T-helper 22 cell (primary cell): ENCODE data around the gene CLCN3.
"Not testable (repeated sequence)": the region's sequence is repeated elsewhere in the genome, so short reads cannot be mapped to it uniquely, and the experiment has no call there.

Experiments
- DNase-seq: peaks from one replicate; pipeline ENCODE4 v3.0.0-alpha.2; 2020; ENCODE audit warnings: low read depth

The CLCN3 gene

GRCh38 chr4:169618286-169618685 is 2.1 kb upstream of the CLCN3 start:
- no peak for DNase-seq

- no peak for DNase-seq
These were observed 1.4 kb upstream of the CLCN3 start for GRCh38 chr4:169618986-169619385.

DNA sequence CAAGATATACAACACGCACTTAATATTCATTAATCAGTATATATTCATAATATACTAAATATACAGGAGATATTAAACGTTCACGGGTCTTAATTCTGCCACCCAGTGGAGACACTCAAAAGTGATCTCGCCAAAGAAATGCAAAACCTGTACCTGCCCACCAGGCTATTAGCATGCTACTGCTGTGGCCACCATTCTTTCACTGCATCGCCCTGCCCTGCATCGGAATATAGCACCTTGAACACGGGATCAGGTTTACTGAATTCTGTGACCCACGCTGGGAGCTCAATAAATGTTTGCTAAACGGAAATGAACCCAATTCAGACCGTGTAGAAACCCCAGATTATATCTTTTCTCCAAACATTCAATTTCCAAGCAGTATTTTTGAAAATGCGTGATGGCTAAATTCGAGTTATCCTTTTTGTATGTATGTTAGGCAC is 840 bp upstream of the CLCN3 start:
- DNase-seq, result peak; percentile 37

- no peak for DNase-seq
These were observed 486 bp downstream of the CLCN3 start for GRCh38 chr4:169620880-169621248.

- DNase-seq, result peak; percentile 49
These were observed 1.5 kb downstream of the CLCN3 start for GRCh38 chr4:169621731-169622492.

GRCh38 chr4:169622566-169622965 is 2.2 kb downstream of the CLCN3 start:
- no peak for DNase-seq

- DNase-seq, result not testable (repeated sequence)
These were observed 3.6 kb downstream of the CLCN3 start for GRCh38 chr4:169624012-169624411.

- no peak for DNase-seq
These were observed 5.5 kb downstream of the CLCN3 start for GRCh38 chr4:169625886-169626285.

GRCh38 chr4:169626331-169627282 is 6.2 kb downstream of the CLCN3 start:
- no peak for DNase-seq

GRCh38 chr4:169627307-169627706 is 6.9 kb downstream of the CLCN3 start:
- DNase-seq, result no peak

GRCh38 chr4:169628579-169628978 is 8.2 kb downstream of the CLCN3 start:
- no peak for DNase-seq

DNA sequence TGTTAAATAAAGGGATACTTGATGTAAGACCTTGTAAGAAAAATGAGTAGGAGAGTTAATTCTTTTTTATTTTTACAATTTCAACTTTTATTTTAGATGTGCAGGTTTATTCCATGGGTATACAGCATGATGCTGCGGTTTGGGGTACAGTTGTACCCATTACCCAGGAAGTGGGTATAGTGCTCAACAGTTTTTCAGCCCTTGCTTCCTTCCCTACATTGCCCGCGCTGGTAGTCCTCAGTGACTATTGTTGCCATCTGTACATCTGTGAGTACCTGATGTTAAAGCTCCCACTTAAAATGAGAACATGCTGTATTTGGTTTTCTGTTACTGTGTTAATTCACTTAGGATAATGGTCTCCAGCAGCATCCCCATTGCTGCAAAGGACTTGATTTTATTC is 9.7 kb downstream of the CLCN3 start:
- no peak for DNase-seq

GRCh38 chr4:169632896-169633295 is 12.5 kb downstream of the CLCN3 start:
- no peak for DNase-seq

DNA sequence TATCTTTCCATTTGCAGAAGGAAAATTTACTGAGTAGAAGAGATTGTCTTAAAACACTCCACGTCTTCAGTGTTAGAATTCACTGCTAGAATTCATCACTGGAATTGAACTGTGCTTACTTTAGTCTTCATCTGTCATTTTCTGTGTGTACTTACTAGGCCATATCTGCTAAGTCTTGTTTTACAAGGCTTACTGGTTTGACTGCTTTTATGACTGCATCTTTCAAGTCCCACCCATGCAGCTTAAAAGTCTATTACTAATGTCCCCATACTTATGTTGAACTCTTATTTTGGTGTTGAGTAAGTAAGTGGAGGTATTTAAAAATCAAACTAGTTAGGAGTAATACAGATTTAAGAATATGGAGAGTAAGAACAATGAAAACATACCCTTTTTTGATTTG is 14.6 kb downstream of the CLCN3 start:
- DNase-seq, result no peak

DNA sequence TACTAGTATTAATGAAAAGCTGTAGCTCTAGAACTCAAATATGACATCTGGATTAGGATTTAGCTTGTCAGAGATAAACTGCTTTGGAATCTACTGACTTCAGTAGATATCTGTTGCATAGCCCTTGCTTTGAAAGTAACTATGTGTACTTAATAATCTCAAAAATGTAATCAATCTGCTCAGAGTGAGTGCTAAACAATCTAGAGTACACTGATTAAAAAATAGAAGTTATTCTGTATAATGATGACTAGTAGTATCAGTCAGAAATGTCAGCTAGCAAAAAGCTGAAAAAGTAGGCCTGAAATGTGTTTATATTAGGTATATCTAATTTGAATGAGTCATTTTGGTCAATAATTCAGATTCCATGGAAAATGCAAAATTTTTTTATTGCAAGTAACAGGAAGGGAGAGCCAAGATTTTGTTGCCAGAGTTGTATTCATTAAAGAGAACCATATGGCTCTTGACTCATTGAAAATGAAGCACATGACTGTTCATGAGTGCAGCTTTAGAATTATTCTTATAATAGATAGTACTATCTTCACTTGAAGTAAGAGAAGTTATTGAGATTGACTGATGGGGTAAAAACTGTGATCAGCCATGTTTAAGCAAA is 20.0 kb downstream of the CLCN3 start:
- DNase-seq, result no peak

- no peak for DNase-seq
These were observed 24.4 kb downstream of the CLCN3 start for GRCh38 chr4:169644802-169645201.

- no peak for DNase-seq
These were observed 25.2 kb downstream of the CLCN3 start for GRCh38 chr4:169645627-169646026.

DNA sequence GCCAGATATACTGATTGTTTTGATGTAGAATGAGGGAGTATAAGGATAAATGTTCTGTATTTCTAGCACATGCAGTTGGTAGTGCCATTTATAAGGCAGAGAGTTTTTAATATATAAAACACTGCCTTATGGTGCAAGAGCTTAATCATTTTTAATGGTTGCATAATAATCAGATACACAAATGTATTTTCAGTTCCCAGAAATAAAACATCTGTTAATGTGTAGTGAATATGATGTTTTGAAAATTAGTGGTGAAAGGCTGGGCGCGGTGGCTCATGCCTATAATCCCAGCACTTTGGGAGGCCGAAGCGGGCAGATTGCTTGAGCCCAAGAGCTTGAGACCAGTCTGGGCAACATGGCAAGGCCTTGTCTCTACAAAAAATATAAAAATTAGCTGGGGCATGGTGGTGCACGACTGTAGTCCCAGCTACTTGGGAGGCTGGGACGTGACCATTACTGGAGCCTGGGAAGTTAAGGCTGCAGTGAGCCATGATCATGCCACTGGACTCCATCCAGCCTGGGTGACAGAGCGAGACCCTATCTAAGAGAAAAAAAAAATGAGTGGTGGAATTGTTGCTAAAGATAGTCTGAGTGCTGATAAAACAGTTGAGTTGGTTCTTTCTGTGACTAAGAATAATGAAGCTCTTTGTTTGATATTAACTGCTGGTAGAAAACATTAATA is 29.3 kb downstream of the CLCN3 start:
- DNase-seq, result no peak

DNA sequence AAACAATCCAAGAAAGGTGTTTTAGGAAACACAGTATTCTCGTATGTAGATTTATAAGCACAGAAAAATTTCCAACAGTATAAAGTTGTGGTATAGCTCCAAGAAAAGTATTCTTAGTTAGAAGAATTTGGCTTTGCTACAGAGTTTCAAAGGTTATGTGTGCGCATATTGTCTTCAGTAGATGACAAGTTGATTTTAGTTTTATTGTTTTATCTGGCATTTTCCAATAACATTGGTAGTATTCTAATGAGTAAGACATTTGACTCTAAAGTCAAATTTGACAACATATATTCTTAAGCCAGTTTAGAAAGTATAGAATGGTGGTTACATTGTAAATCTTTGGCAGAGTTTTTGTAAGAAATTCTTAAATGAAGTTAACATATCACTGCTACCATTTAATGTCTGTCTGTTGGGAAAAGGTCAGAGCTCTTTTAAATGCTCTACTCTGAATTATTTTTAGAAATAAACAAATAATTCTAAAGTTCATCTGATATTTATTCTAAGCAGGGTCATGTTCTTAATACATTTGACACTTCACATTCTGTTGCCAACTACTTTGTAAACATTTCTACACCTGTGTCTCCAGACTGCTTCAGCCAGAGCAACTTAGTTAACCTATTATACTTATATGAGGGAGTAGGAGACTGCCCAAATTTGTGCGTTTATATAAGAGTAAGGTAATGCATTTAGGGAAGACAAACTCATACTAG is 30.0 kb downstream of the CLCN3 start:
- DNase-seq, result no peak

- no peak for DNase-seq
These were observed 32.2 kb downstream of the CLCN3 start for GRCh38 chr4:169652535-169652934.

DNA sequence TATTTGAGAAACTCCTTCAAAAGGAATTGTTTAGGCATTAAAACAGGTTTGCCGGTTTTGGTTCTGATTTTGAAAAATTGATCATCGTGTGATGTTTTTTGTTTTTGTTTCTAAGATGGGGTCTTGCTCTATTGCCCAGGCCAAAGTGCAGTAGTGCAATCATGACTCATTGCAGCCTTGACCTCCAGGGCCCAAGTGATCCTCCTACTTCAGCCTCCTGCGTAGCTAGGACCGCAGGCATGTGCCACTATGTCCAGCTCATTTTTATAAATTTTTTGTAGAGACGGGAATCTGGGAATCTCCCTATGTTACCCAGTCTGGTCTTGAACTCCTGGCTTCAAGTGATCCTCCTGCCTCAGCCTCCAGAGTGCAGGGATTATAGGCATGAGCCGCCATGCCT is 35.0 kb downstream of the CLCN3 start:
- DNase-seq, result no peak
